ENCODE measurements around the gene ENTPD2.

Gene ENTPD2

DNA sequence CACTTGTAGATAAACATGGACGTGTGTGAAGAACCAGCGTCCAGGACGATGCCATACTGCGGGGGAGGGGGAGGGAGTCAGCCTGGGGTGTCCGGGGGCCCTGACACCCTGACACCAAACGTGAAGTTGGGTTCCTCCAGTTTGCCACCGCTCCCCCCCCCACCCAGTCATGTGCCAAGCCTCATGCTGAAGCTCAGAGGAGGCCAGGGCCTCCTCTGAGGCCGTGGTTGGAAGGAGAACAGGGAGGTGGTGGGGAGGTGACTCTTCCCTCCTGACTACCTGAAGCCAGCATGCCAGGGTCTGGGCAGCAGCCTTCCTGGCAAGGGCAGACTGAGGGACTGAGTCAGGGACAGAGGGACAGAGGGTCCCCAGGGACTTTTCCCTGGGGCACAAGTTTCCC, 1.6 kb downstream of the ENTPD2 start:
- no peaks in the 10 kb centered on the region for H3K9me3 ChIP-seq (ENCODE audit: control insufficient read depth, insufficient read depth, low read length)
- DNase-seq (ENCODE audit: low read depth, low spot score), result no peak
- peaks cover 8% of the 10 kb centered on the region; the same call in 1 of the 2 replicates for H3K27me3 ChIP-seq (ENCODE audit: control insufficient read depth, insufficient read depth, low read length)
- no peaks in the 10 kb centered on the region for H3K36me3 ChIP-seq (ENCODE audit: control insufficient read depth, insufficient read depth, low read length)
- WGBS (ENCODE audit: insufficient coverage, insufficient read length), result no CpG with 5 or more reads among the region's 8 CpGs
- H3K27ac ChIP-seq (ENCODE audit: low read length), result no peak overlapping the region
- no peak overlapping the region for H3K4me3 ChIP-seq (ENCODE audit: low read length)
- H3K4me1 ChIP-seq (ENCODE audit: control insufficient read depth, insufficient read depth, low read length), result peaks cover 5% of the 10 kb centered on the region; the same call in 1 of the 2 replicates

GRCh38 chr9:137051145-137051724, 2.6 kb downstream of the ENTPD2 start:
- no peak overlapping the region for H3K27ac ChIP-seq (ENCODE audit: low read length)
- H3K4me1 ChIP-seq (ENCODE audit: control insufficient read depth, insufficient read depth, low read length), result peaks cover 5% of the 10 kb centered on the region; the same call in 1 of the 2 replicates
- DNase-seq (ENCODE audit: low read depth, low spot score), result no peak
- H3K27me3 ChIP-seq (ENCODE audit: control insufficient read depth, insufficient read depth, low read length), result peaks cover 8% of the 10 kb centered on the region; the same call in 1 of the 2 replicates
- WGBS (ENCODE audit: insufficient coverage, insufficient read length), result no CpG with 5 or more reads among the region's 17 CpGs
- no peaks in the 10 kb centered on the region for H3K36me3 ChIP-seq (ENCODE audit: control insufficient read depth, insufficient read depth, low read length)
- no peak overlapping the region for H3K4me3 ChIP-seq (ENCODE audit: low read length)
- no peaks in the 10 kb centered on the region for H3K9me3 ChIP-seq (ENCODE audit: control insufficient read depth, insufficient read depth, low read length)

- WGBS (ENCODE audit: insufficient coverage, insufficient read length), result no CpG with 5 or more reads among the region's 5 CpGs
- H3K9me3 ChIP-seq (ENCODE audit: control insufficient read depth, insufficient read depth, low read length), result no peaks in the 10 kb centered on the region
- DNase-seq (ENCODE audit: low read depth, low spot score), result no peak
- no peak overlapping the region for H3K4me3 ChIP-seq (ENCODE audit: low read length)
- H3K27ac ChIP-seq (ENCODE audit: low read length), result no peak overlapping the region
- peaks cover 8% of the 10 kb centered on the region; the same call in 1 of the 2 replicates for H3K27me3 ChIP-seq (ENCODE audit: control insufficient read depth, insufficient read depth, low read length)
- no peaks in the 10 kb centered on the region for H3K36me3 ChIP-seq (ENCODE audit: control insufficient read depth, insufficient read depth, low read length)
- peaks cover 5% of the 10 kb centered on the region; the same call in 1 of the 2 replicates for H3K4me1 ChIP-seq (ENCODE audit: control insufficient read depth, insufficient read depth, low read length)
Measured at GRCh38 chr9:137050570-137050969, 3.3 kb downstream of the ENTPD2 start.

- WGBS (ENCODE audit: insufficient coverage, insufficient read length), result no CpG with 5 or more reads among the region's 38 CpGs
- Histone ChIP-seq H3K4me3 (ENCODE audit: low read length) (no peak overlapping the region), H3K27me3 (ENCODE audit: control insufficient read depth, insufficient read depth, low read length) (peaks cover 11% of the 10 kb centered on the region; the same call in 1 of the 2 replicates), H3K9me3 (ENCODE audit: control insufficient read depth, insufficient read depth, low read length) (no peaks in the 10 kb centered on the region), H3K4me1 (ENCODE audit: control insufficient read depth, insufficient read depth, low read length) (peaks cover 5% of the 10 kb centered on the region; the same call in 1 of the 2 replicates), H3K27ac (ENCODE audit: low read length) (no peak overlapping the region), H3K36me3 (ENCODE audit: control insufficient read depth, insufficient read depth, low read length) (no peaks in the 10 kb centered on the region)
- DNase-seq (ENCODE audit: low read depth, low spot score), result no peak
Measured at GRCh38 chr9:137049544-137050449, 4.1 kb downstream of the ENTPD2 start.

GRCh38 chr9:137048655-137049543, 5.0 kb downstream of the ENTPD2 start:
- Histone ChIP-seq H3K9me3 (ENCODE audit: control insufficient read depth, insufficient read depth, low read length) (no peaks in the 10 kb centered on the region), H3K27ac (ENCODE audit: low read length) (no peak overlapping the region), H3K4me1 (ENCODE audit: control insufficient read depth, insufficient read depth, low read length) (peaks cover 5% of the 10 kb centered on the region; the same call in 1 of the 2 replicates), H3K27me3 (ENCODE audit: control insufficient read depth, insufficient read depth, low read length) (peaks cover 13% of the 10 kb centered on the region; the same call in 1 of the 2 replicates), H3K4me3 (ENCODE audit: low read length) (no peak overlapping the region), H3K36me3 (ENCODE audit: control insufficient read depth, insufficient read depth, low read length) (no peaks in the 10 kb centered on the region; the same call in 1 of the 2 replicates)
- no peak for DNase-seq (ENCODE audit: low read depth, low spot score)
- WGBS (ENCODE audit: insufficient coverage, insufficient read length), result no CpG with 5 or more reads among the region's 72 CpGs

DNA sequence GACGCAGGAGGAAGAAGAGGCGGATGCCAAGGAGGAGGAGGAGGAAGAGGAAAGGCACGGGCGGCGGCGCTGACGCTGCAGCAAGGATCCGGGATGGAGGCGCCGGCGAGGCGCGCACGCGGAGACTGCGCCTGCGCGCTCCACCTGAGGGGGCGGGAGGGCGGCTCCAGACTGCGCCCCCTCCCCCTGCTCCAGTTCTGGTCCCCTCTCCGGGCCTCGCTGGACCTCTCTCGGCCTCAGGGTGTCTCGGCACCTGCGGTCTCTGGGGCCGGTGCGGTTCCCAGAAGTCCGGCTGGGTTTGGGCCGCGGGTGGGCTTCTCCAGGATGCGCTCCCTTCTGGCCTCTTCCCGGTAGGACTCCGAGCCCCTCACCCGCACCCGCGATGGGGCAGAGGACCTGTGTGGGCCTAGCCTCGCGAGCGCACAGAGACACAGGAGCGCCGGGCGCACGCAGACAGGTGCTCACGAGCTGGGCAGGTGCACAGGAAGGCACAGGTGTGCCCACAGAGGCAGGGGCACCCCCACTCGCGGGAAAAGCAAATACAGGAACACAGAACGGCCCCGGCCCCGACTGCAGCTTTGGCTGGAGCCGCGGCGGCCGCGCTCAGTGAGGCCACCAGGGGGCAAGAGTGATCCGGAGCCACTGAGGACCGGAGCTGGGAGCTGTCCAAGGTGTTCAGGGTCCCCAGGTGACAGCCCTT, 7.6 kb downstream of the ENTPD2 start, which contains the start of gene NPDC1:
Gene NPDC1 (minus strand): TSS at position 90 of the 700 bp plus-strand sequence. CDS start 188 bp downstream, outside the sequence.
- Histone ChIP-seq H3K4me3 (ENCODE audit: low read length) (peak within 1 kb of the TSS; percentile 62), H3K9me3 (ENCODE audit: control insufficient read depth, insufficient read depth, low read length) (no peaks in the 10 kb centered on the region), H3K27me3 (ENCODE audit: control insufficient read depth, insufficient read depth, low read length) (peaks cover 13% of the 10 kb centered on the region; the same call in 1 of the 2 replicates), H3K36me3 (ENCODE audit: control insufficient read depth, insufficient read depth, low read length) (no peaks in the 10 kb centered on the region; the same call in 1 of the 2 replicates), H3K4me1 (ENCODE audit: control insufficient read depth, insufficient read depth, low read length) (peaks cover 5% of the 10 kb centered on the region; the same call in 1 of the 2 replicates), H3K27ac (ENCODE audit: low read length) (no peak within 1 kb of the TSS)
- no CpG with 5 or more reads among the region's 57 CpGs for WGBS (ENCODE audit: insufficient coverage, insufficient read length)
- DNase-seq (ENCODE audit: low read depth, low spot score), result peak; percentile 82

GRCh38 chr9:137045294-137046087, 8.4 kb downstream of the ENTPD2 start:
- H3K36me3 ChIP-seq (ENCODE audit: control insufficient read depth, insufficient read depth, low read length), result no peaks in the 10 kb centered on the region; the same call in 1 of the 2 replicates
- H3K9me3 ChIP-seq (ENCODE audit: control insufficient read depth, insufficient read depth, low read length), result no peaks in the 10 kb centered on the region
- H3K4me3 ChIP-seq (ENCODE audit: low read length), result peak overlapping the region; percentile 62
- no peak for DNase-seq (ENCODE audit: low read depth, low spot score)
- peaks cover 5% of the 10 kb centered on the region; the same call in 1 of the 2 replicates for H3K4me1 ChIP-seq (ENCODE audit: control insufficient read depth, insufficient read depth, low read length)
- no peak overlapping the region for H3K27ac ChIP-seq (ENCODE audit: low read length)
- peaks cover 13% of the 10 kb centered on the region; the same call in 1 of the 2 replicates for H3K27me3 ChIP-seq (ENCODE audit: control insufficient read depth, insufficient read depth, low read length)
- WGBS (ENCODE audit: insufficient coverage, insufficient read length), result no CpG with 5 or more reads among the region's 96 CpGs

DNA sequence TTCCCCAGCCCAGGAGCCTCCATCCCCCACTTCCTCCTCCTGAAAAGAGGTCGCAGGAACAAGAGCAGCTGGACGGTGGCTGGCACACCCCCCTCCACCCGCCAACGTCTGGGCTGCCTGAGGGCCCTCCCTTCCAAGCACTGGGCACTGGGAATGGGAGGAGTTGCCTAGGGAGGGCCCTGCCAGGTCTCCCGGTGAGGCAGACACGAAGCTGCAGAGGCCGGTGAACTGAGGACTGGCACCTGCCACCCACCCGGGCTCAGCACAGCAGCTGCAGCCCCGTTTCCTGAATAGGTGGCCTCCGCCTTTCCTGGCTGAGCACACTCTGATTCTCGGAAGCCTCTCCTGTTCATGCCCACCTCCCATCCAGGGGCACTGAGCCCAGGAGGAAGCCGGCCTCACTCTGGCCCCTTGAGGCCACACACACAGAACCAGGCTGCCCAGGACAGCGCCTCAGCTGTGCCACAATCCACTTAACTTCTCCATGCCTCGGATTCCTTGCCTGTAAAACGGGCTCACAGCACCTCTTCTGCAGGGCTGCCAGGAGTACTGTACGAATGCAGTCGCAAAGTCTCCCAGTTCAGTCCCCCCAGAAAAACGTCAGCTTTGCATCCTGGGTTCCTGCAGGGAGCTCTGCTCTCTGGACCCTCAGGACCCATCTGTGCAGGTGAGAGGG, 9.2 kb downstream of the ENTPD2 start:
- peaks cover 5% of the 10 kb centered on the region; the same call in 1 of the 2 replicates for H3K4me1 ChIP-seq (ENCODE audit: control insufficient read depth, insufficient read depth, low read length)
- DNase-seq (ENCODE audit: low read depth, low spot score), result no peak
- peak overlapping the region; percentile 62; the same call in 1 of the 2 replicates for H3K4me3 ChIP-seq (ENCODE audit: low read length)
- no peaks in the 10 kb centered on the region; the same call in 1 of the 2 replicates for H3K36me3 ChIP-seq (ENCODE audit: control insufficient read depth, insufficient read depth, low read length)
- WGBS (ENCODE audit: insufficient coverage, insufficient read length), result no CpG with 5 or more reads among the region's 18 CpGs
- H3K27ac ChIP-seq (ENCODE audit: low read length), result no peak overlapping the region
- H3K27me3 ChIP-seq (ENCODE audit: control insufficient read depth, insufficient read depth, low read length), result peaks cover 10% of the 10 kb centered on the region; the same call in 1 of the 2 replicates
- H3K9me3 ChIP-seq (ENCODE audit: control insufficient read depth, insufficient read depth, low read length), result no peaks in the 10 kb centered on the region

All from iPS DF 6.9 (cell line).